Measurements from ENCODE around the gene TRIO. TPM values are rescaled to one million over a fixed set of nuclear protein-coding genes. Genes with fewer than 3 reads are reported as not detected.

The TRIO gene
- total and polyA plus RNA-seq, 4 donors, result 23.8 to 243 (median 110) TPM

- peak in 2 of 3 donors; percentile 34 to 44 for DNase-seq
- no peaks in the 10 kb centered on the region for H3K9me3 ChIP-seq (ENCODE audit: control insufficient read depth in 4 of 4, insufficient read depth in 3 of 4, low read length in 3 of 4)
- no peak overlapping the region for H3K4me3 ChIP-seq
- ATAC-seq (ENCODE audit: insufficient read depth, low FRiP score), result no peak
- H3K27me3 ChIP-seq (ENCODE audit: control insufficient read depth in 3 of 3, insufficient read depth in 3 of 3, low read length in 2 of 3), result no peaks in the 10 kb centered on the region
- no peak for TF ChIP-seq CTCF (IDR thresholded peaks at IDR 0.05; ENCODE audit: control extremely low read depth, extremely low read depth)
- peaks cover 19 to 47% (median 22%) of the 10 kb centered on the region in 4 donors for H3K36me3 ChIP-seq (ENCODE audit: control insufficient read depth in 4 of 4, insufficient read depth in 4 of 4, low read length in 4 of 4)
- H3K27ac ChIP-seq (ENCODE audit: low read depth in 1 of 2, low read length in 1 of 2), result no peak overlapping the region
- 81 to 91% methylated on average over 18 of the region's 18 CpGs for WGBS, 2 donors
- H3K4me1 ChIP-seq (ENCODE audit: control insufficient read depth in 5 of 5, insufficient read depth in 5 of 5, low read length in 5 of 5), result peaks cover 0 to 25% (median 0%) of the 10 kb centered on the region in 5 donors
- peak overlapping the region in 1 of 2 donors; percentile 33 for H3K9ac ChIP-seq (ENCODE audit: insufficient read depth in 1 of 2, low read length in 2 of 2)
Observed at GRCh38 chr5:14410394-14411201, 267.5 kb downstream of the TRIO start.

DNA sequence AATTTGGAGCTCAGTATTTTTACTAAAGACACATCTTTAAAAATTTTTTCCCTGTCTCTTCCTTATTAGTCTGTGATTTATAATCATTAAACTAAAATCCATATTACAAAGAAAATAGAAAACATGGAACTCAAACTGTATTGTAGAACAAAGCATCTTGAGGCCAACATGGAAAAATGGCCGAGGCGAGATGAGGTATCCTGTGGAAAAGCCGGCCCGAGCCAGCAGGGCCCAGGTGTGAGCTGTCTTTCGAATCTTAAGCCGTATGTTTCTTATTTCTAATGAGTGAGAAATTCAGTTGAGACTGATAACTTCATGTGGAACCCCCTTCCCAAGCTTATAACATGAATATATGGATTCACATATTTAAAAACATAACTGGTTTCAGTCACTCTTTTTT is 268.1 kb downstream of the TRIO start:
- H3K4me3 ChIP-seq, result no peak overlapping the region
- TF ChIP-seq CTCF (IDR thresholded peaks at IDR 0.05; ENCODE audit: control extremely low read depth, extremely low read depth), result no peak
- no peaks in the 10 kb centered on the region for H3K9me3 ChIP-seq (ENCODE audit: control insufficient read depth in 4 of 4, insufficient read depth in 3 of 4, low read length in 3 of 4)
- no peak for ATAC-seq (ENCODE audit: insufficient read depth, low FRiP score)
- no peaks in the 10 kb centered on the region for H3K27me3 ChIP-seq (ENCODE audit: control insufficient read depth in 3 of 3, insufficient read depth in 3 of 3, low read length in 2 of 3)
- peaks cover 0 to 31% (median 4%) of the 10 kb centered on the region in 5 donors for H3K4me1 ChIP-seq (ENCODE audit: control insufficient read depth in 5 of 5, insufficient read depth in 5 of 5, low read length in 5 of 5)
- H3K27ac ChIP-seq (ENCODE audit: low read depth in 1 of 2, low read length in 1 of 2), result no peak overlapping the region
- 95 to 96% methylated on average over 6 of the region's 6 CpGs for WGBS, 2 donors
- H3K9ac ChIP-seq (ENCODE audit: insufficient read depth in 1 of 2, low read length in 2 of 2), result no peak overlapping the region
- H3K36me3 ChIP-seq (ENCODE audit: control insufficient read depth in 4 of 4, insufficient read depth in 4 of 4, low read length in 4 of 4), result peaks cover 16 to 44% (median 22%) of the 10 kb centered on the region in 4 donors
- no peak for DNase-seq

DNA sequence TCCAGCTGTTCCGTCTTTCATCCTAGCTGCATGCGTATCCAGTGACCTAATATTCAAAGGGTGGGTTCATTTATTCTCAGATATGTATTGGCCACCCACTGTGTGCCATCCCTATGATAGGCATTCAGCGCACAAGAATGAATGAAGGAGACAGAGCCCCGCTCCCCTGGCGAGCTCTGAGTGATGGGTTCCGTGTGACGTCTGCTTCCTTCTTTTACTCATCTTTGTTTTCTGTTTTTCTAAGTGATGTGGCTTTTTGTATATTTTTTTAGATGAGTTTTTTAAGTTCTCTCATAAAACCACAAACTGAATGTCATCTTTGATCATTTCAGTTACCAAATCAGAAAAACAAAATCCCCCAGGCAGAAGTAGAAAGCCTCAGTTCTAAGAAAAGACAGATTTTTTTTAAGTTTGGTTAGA is 270.2 kb downstream of the TRIO start:
- H3K4me3 ChIP-seq, result no peak overlapping the region
- ATAC-seq (ENCODE audit: insufficient read depth, low FRiP score), result no peak
- 61 to 82% methylated on average over 7 of the region's 7 CpGs for WGBS, 2 donors

More for the DNA sequence above, 270.2 kb downstream of the TRIO start:
- Histone ChIP-seq H3K9me3 (ENCODE audit: control insufficient read depth in 4 of 4, insufficient read depth in 3 of 4, low read length in 3 of 4) (no peaks in the 10 kb centered on the region), H3K9ac (ENCODE audit: insufficient read depth in 1 of 2, low read length in 2 of 2) (no peak overlapping the region), H3K27me3 (ENCODE audit: control insufficient read depth in 3 of 3, insufficient read depth in 3 of 3, low read length in 2 of 3) (no peaks in the 10 kb centered on the region), H3K36me3 (ENCODE audit: control insufficient read depth in 4 of 4, insufficient read depth in 4 of 4, low read length in 4 of 4) (peaks cover 12 to 38% (median 17%) of the 10 kb centered on the region in 4 donors), H3K27ac (ENCODE audit: low read depth in 1 of 2, low read length in 1 of 2) (no peak overlapping the region), H3K4me1 (ENCODE audit: control insufficient read depth in 5 of 5, insufficient read depth in 5 of 5, low read length in 5 of 5) (peaks cover 0 to 51% (median 14%) of the 10 kb centered on the region in 5 donors)
- DNase-seq, result no peak
- no peak for TF ChIP-seq CTCF (IDR thresholded peaks at IDR 0.05; ENCODE audit: control extremely low read depth, extremely low read depth)

All from lung (tissue), 12 donors.